Mammary epithelial cell (primary cell): ENCODE results near the gene PRKCSH.
"Not testable (repeated sequence)": the region's sequence is repeated elsewhere in the genome, so short reads cannot be mapped to it uniquely, and the experiment has no call there.

Experiments
- CTCF ChIP-seq, 2 donors: IDR thresholded peaks in 1 of 2; conservative IDR thresholded peaks in 1 of 2; 2 replicates each; pipeline ENCODE4 v1.5.1; 2011 to 2012; ENCODE audit warnings: inconsistent platforms in 2 of 2, low read length in 2 of 2, mild to moderate bottlenecking in 2 of 2, control low read depth in 1 of 2, low read depth in 1 of 2; ENCODE audit not compliant: insufficient read depth in 1 of 2; ENCODE audit errors: extremely low read depth in 1 of 2
- EZH2 ChIP-seq: IDR thresholded peaks from 2 replicates; pipeline ENCODE4 v1.6.1; 2012; ENCODE audit warnings: low read length, inconsistent platforms, borderline replicate concordance

DNA sequence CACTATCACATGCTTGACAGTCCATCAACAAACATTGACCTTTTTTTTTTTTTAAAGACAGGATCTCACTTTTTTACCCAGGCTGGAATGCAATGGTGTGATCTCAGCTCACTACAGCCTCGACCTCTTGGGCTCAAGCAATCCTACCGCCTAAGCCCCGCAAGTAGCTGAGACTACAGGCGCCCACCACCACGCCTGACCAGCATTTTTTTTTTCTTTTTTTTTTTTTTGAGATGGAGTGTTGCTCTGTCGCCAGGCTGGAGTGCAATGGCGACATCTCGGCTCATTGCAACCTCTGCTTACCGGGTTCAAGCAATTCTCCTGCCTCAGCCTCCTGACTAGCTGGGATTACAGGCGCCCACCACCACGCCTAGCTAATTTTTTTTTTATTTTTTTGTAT is 23.5 kb downstream of the PRKCSH start:
- not testable (repeated sequence) for TF ChIP-seq EZH2; CTCF (conservative IDR thresholded peaks at IDR 0.05 in 1 of 2, IDR thresholded peaks at IDR 0.05 in 1 of 2; ENCODE audit: extremely low read depth in 1 of 2, insufficient read depth in 1 of 2, low read depth in 1 of 2, low read length in 2 of 2)
